AG04449 (cell line): ENCODE results near the gene ZIC4.

Experiments used
- CTCF ChIA-PET: fragments of 350-600 bp; formaldehyde crosslinking; extraction: SDS; loops from one replicate; lab custom pipeline; 2021; ENCODE audit warnings: antibody characterized with exemption; lab: Yijun Ruan, JAX
- POLR2A ChIA-PET: fragments of 400-600, 350-600 bp; formaldehyde crosslinking; extraction: SDS; loops from one replicate; lab custom pipeline; 2020; ENCODE audit warnings: antibody characterized with exemption, inconsistent platforms; lab: Yijun Ruan, JAX
- DNase-seq: peaks from one replicate; pipeline ENCODE4 v3.0.0-alpha.2; 2010; ENCODE audit warnings: low read depth, low spot score
- H3K4me3 ChIP-seq: 2 replicates; pipeline ENCODE4 v1.5.1; 2011; ENCODE audit warnings: low read depth, mild to moderate bottlenecking, control low read depth, low read length
- CTCF ChIP-seq: IDR thresholded peaks from one replicate; pipeline ENCODE4 v1.5.1; 2011; ENCODE audit warnings: mild to moderate bottlenecking, moderate library complexity, low read length, control low read depth, inconsistent platforms; ENCODE audit not compliant: insufficient read depth; ENCODE audit errors: missing control alignments

The ZIC4 gene

GRCh38 chr3:147406028-147406931, at the start of gene ZIC4:
ZIC4 (minus strand) TSS chr3:147406543; CDS start chr3:147402797, 3,746 bp downstream.
- TF ChIP-seq CTCF = no peak
- CTCF ChIA-PET = no interaction called here
- DNase-seq = no peak
- POLR2A ChIA-PET = no interaction called here
- no peak within 1 kb of the TSS for H3K4me3 ChIP-seq

- DNase-seq = no peak
- no peak overlapping the region for H3K4me3 ChIP-seq
- no peak for TF ChIP-seq CTCF
- ChIA-PET POLR2A (no interaction called here), CTCF (no interaction called here)
Measured at GRCh38 chr3:147449669-147450068, 43.3 kb upstream of the ZIC4 start.

GRCh38 chr3:147447224-147447623, 40.9 kb upstream of the ZIC4 start:
- DNase-seq = no peak
- no peak for TF ChIP-seq CTCF
- no peak overlapping the region for H3K4me3 ChIP-seq
- CTCF ChIA-PET = no interaction called here
- POLR2A ChIA-PET = no interaction called here

GRCh38 chr3:147431751-147432150, 25.4 kb upstream of the ZIC4 start:
- no peak overlapping the region for H3K4me3 ChIP-seq
- TF ChIP-seq CTCF = no peak
- CTCF ChIA-PET = no interaction called here
- no peak for DNase-seq
- POLR2A ChIA-PET = no interaction called here

GRCh38 chr3:147428754-147429153, 22.4 kb upstream of the ZIC4 start:
- POLR2A ChIA-PET = no interaction called here
- CTCF ChIA-PET = no interaction called here
- TF ChIP-seq CTCF = no peak
- no peak overlapping the region for H3K4me3 ChIP-seq
- no peak for DNase-seq

- no peak for TF ChIP-seq CTCF
- ChIA-PET CTCF (no interaction called here), POLR2A (no interaction called here)
- DNase-seq = no peak
- H3K4me3 ChIP-seq = no peak overlapping the region
Measured at GRCh38 chr3:147428326-147428725, 22.0 kb upstream of the ZIC4 start.
